HG03565 (cell line): ENCODE data around the gene ZNF17.
"Not testable (repeated sequence)": the region's sequence is repeated elsewhere in the genome, so short reads cannot be mapped to it uniquely, and the experiment has no call there.

Experiments
- ATAC-seq: cut with Tn5 transposase; IDR thresholded peaks from one replicate; pipeline ENCODE4 v1.9.1; 2021; ENCODE audit warnings: mild to moderate bottlenecking, moderate library complexity; ENCODE audit not compliant: unreplicated experiment

Gene ZNF17

GRCh38 chr19:57410877-57411671 lies at the start of gene ZNF17:
Gene ZNF17 (plus strand): TSS chr19:57411161. CDS start chr19:57413616, 2,455 bp downstream.
- ATAC-seq = peak; percentile 96

GRCh38 chr19:57362419-57362818 lies 48.5 kb upstream of the ZNF17 start:
- no peak for ATAC-seq

GRCh38 chr19:57362997-57363687 lies 47.8 kb upstream of the ZNF17 start, which contains the start of the genes TRAPPC2B and ZNF547:
Gene TRAPPC2B (plus strand): TSS chr19:57363551. CDS start chr19:57364834, 1,283 bp downstream.
Gene ZNF547 (plus strand): TSS chr19:57363551. CDS start chr19:57368556, 5,005 bp downstream.
- peak; percentile 88 for ATAC-seq

GRCh38 chr19:57363688-57364181 lies 47.2 kb upstream of the ZNF17 start:
- no peak for ATAC-seq

GRCh38 chr19:57366776-57367175 lies 44.2 kb upstream of the ZNF17 start:
- no peak for ATAC-seq

- no peak for ATAC-seq
Measured at GRCh38 chr19:57374179-57374578, 36.8 kb upstream of the ZNF17 start.

GRCh38 chr19:57374647-57375046 lies 36.3 kb upstream of the ZNF17 start:
- not testable (repeated sequence) for ATAC-seq

- ATAC-seq = no peak
Measured at GRCh38 chr19:57376151-57376550, 34.8 kb upstream of the ZNF17 start.

- ATAC-seq = no peak
Measured at GRCh38 chr19:57377498-57378146, 33.3 kb upstream of the ZNF17 start.

- ATAC-seq = no peak
Measured at GRCh38 chr19:57380923-57381322, 30.0 kb upstream of the ZNF17 start.

- no peak for ATAC-seq
Measured at GRCh38 chr19:57382806-57383488, 28.0 kb upstream of the ZNF17 start.

GRCh38 chr19:57389194-57389729 lies 21.7 kb upstream of the ZNF17 start:
- no peak for ATAC-seq

- peak; percentile 93 for ATAC-seq
Measured at GRCh38 chr19:57389730-57390598, 21.0 kb upstream of the ZNF17 start, which contains the start of gene ZNF548. Gene ZNF548 (plus strand): TSS chr19:57389854. CDS start chr19:57390100, 246 bp downstream.

GRCh38 chr19:57395710-57396109 lies 15.3 kb upstream of the ZNF17 start:
- no peak for ATAC-seq

- ATAC-seq = no peak
Measured at GRCh38 chr19:57398868-57399267, 12.1 kb upstream of the ZNF17 start.

- ATAC-seq = no peak
Measured at GRCh38 chr19:57403737-57404563, 7.0 kb upstream of the ZNF17 start.

GRCh38 chr19:57406516-57407123 lies 4.3 kb upstream of the ZNF17 start:
- no peak for ATAC-seq

GRCh38 chr19:57419439-57419838 lies 8.5 kb downstream of the ZNF17 start:
- no peak for ATAC-seq
